COR-L47 (cell line): ENCODE data around the gene TSG101.

Experiments
- DNase-seq: peaks from one replicate; lab custom pipeline; 2025; lab: John Stamatoyannopoulos, UW

Gene TSG101

DNA sequence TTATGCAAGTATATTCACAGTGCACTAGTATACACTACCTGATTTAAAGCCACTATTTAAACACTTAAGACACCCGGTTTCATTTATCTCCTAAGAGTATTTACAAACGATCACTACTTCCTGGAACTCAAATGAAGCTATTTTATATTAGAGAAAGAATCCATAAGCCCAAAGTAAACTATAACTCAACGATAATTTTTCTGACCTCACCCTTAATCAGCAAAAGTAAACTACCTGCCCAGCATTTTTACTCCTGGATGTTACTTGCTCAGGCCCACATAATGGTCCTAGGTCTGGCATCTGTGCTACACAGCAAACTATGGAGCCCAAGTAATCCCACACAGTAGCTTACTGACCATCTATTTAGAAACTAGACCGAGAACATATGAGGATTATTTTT is 33.4 kb downstream of the TSG101 start:
- no peak for DNase-seq

DNA sequence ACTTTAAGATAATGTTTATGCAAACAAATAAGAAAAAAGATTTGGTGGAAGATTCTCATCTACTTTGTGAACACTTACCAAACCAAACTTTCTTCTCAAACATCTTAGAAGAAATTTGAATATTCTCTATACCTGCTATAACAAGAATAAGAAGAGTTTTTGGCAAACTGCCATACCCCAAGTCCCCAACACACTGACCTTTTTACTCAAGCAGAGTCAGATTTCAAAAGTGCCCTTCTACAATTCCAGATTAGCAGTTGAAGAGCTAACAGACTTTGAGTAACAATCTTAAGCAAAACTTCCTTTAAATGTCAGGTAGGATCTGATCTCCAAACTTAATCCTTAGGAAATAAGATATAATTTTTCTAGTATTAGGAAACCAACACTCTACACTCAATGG is 33.9 kb downstream of the TSG101 start:
- DNase-seq, result no peak

DNA sequence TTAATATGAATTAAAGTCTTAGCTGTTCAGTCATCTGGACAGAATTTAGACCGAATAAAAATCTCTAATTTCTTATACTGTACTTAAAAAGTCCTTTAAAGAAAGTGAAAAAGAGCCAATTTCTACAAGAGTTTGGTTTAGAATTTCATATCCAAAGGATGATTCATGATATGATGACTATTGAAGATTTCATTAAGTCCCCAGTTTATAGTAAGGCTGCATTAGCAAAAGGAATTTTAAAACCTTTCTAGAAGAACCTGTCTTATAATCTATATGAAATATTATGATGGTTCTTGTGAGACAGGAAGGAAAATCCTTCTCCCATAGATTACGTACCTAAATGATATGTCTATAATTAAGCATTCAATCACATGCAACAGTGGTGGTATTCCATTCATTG is 34.8 kb downstream of the TSG101 start:
- DNase-seq, result no peak

DNA sequence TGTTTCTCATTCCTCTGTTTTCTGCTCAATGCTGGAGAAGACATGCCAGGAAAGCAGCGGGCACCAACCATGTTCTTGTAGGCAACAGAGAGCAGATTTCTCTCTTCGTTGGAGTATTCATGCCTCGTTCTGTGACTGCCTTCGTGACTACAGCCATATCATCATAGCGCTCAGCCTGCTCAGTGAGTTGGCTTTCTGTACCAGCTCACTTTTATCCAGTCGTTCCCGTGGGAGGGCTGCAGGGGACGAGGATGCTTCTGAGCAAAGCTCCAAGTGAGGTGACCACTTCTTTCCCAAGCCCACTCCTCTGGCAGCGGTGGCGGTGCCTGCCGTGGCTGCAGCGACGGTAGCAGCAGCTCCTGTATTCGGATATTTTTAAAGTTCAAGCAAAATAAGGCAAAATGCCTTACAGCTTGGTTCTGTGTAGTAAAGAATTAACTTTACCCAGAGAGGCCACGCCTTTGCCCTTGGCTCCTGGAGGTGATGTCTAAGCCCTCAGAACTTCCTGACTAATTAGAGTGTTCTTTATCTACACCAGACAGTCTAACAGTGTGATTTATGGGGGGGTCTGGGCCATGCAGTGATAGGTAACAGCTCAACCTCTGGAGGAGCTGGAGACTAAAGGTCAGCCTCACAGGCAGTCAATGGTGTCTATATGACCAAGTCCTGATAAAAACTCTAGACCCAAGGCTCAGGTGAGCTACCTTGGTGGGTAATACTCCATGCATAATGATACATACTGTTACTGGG is 35.8 kb downstream of the TSG101 start:
- no peak for DNase-seq

DNA sequence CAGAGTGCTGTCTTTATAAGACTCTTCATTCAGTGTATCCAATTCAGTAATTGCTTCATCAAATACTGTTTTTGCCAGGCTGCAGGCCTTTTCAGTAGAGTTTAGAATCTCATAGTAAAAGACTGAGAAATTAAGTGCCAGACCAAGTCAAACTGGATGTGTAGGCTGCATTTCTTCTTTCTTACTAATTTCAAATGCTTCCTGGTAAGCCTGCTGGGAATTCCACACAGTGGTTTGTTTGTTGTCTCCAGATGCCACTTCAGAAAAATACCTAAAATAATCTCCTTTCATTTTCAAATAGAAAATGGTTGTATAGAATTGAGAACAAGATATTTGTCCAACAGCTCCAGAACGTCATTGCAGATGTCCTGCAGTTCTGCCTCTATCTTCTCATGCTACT is 36.4 kb downstream of the TSG101 start:
- no peak for DNase-seq

DNA sequence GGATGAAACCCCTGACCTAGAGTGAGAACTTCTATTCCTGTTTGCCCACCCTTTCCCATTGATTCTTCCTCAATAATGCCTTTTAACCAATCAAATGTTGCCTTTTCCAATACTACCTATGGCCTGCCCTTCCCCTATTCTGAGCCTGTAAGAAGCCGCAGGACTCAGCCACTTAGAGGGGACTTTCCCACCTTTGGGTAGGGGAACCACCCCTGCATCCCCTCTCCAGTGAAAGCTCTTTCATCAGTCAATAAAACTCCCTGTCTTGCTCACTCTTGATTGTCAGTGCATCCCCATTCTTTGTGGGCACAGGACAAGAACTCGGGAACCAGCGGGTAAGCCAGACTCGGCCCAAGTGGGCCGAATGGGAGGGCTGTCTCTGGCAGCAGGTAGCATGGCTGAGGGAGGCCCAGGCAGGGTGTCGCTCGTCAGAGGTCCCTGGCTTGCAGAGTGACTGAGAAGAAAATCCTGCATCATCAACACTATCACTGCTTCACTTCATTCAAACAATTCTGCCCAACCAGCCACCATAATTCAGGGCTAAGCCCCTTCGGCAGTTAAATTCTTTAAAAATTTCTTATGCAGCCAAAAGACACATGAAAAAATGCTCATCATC is 40.7 kb downstream of the TSG101 start:
- no peak for DNase-seq

GRCh38 chr11:18479063-18479462 is 47.7 kb downstream of the TSG101 start:
- DNase-seq, result no peak

DNA sequence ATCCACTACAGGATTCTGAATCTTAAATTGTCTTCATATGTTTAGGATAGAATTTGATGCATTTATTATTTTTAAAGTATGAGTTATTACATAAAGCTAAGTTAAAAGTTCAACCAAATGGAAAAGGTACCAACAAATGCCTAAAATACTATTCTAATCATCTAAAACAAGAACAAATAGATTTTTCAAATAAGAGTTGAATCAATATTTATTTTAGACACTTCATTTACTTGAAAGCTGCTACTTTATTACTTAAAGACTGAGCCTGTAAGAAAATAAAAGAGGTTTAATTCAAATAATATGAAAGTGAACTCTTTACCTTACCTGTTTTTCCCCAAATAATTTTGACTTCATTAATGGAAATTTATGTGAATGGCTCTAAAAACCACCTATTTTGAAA is 54.2 kb downstream of the TSG101 start:
- no peak for DNase-seq

- DNase-seq, result no peak
Measured at GRCh38 chr11:18471995-18472394, 54.7 kb downstream of the TSG101 start.

DNA sequence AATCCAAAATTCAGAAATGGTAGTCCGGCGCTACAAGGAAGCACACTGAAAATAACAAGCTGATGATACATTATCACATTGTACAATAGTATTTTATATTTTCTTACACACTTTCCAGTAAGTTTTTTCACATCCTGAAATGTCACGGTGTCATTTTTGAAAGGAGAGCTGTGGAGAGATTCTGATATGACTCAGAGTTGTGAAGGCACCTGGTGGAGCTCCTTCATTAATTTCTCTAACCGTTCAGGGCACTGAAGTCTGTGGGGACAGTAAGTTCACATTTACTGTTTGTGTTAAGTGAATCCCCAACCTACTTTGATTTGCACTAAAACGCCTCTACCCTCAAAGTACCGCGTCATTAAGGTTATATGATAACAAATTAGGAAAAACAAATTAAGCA is 57.8 kb downstream of the TSG101 start:
- no peak for DNase-seq

- no peak for DNase-seq
Measured at GRCh38 chr11:18468059-18468458, 58.7 kb downstream of the TSG101 start.

- DNase-seq, result no peak
Measured at GRCh38 chr11:18466402-18466801, 60.3 kb downstream of the TSG101 start.

- no peak for DNase-seq
Measured at GRCh38 chr11:18463439-18463838, 63.3 kb downstream of the TSG101 start.

- no peak for DNase-seq
Measured at GRCh38 chr11:18461909-18462308, 64.8 kb downstream of the TSG101 start.

- DNase-seq, result no peak
Measured at GRCh38 chr11:18459634-18460033, 67.1 kb downstream of the TSG101 start.

- no peak for DNase-seq
Measured at GRCh38 chr11:18457450-18457849, 69.3 kb downstream of the TSG101 start.

- DNase-seq, result no peak
Measured at GRCh38 chr11:18455686-18456372, 70.9 kb downstream of the TSG101 start, which contains the start of gene LDHAL6A. Gene LDHAL6A, plus strand, starts transcription at chr11:18455856. Its CDS starts 825 bp downstream, at chr11:18456681.

GRCh38 chr11:18452927-18453326 is 73.8 kb downstream of the TSG101 start:
- no peak for DNase-seq

GRCh38 chr11:18449251-18449650 is 77.5 kb downstream of the TSG101 start:
- DNase-seq, result no peak

GRCh38 chr11:18438691-18439090 is 88.1 kb downstream of the TSG101 start:
- no peak for DNase-seq
